ENCODE results near the gene PIF1.

Gene PIF1

GRCh38 chr15:64772488-64772887 lies 53.0 kb downstream of the PIF1 start:
- Mint-ChIP-seq H3K4me1 (ENCODE audit: low read depth) (peaks cover 3% of the 10 kb centered on the region), H3K9me3 (no peaks in the 10 kb centered on the region), H3K36me3 (ENCODE audit: low read depth) (no peaks in the 10 kb centered on the region), H3K27me3 (ENCODE audit: low read depth) (peaks cover 52% of the 10 kb centered on the region), H3K27ac (no peak overlapping the region), H3K4me3 (no peak overlapping the region)
- no peak for DNase-seq (ENCODE audit: low spot score)

GRCh38 chr15:64770626-64771025 lies 54.8 kb downstream of the PIF1 start:
- Mint-ChIP-seq H3K9me3 (no peaks in the 10 kb centered on the region), H3K4me3 (no peak overlapping the region), H3K27ac (no peak overlapping the region), H3K36me3 (ENCODE audit: low read depth) (no peaks in the 10 kb centered on the region), H3K4me1 (ENCODE audit: low read depth) (peaks cover 3% of the 10 kb centered on the region), H3K27me3 (ENCODE audit: low read depth) (peaks cover 33% of the 10 kb centered on the region)
- no peak for DNase-seq (ENCODE audit: low spot score)

GRCh38 chr15:64767203-64767602 lies 58.2 kb downstream of the PIF1 start:
- H3K4me3 Mint-ChIP-seq, result no peak overlapping the region
- peaks cover 9% of the 10 kb centered on the region for H3K27me3 Mint-ChIP-seq (ENCODE audit: low read depth)
- no peaks in the 10 kb centered on the region for H3K9me3 Mint-ChIP-seq
- no peak for DNase-seq (ENCODE audit: low spot score)
- peak overlapping the region; percentile 31 for H3K27ac Mint-ChIP-seq
- H3K4me1 Mint-ChIP-seq (ENCODE audit: low read depth), result peaks cover 3% of the 10 kb centered on the region
- H3K36me3 Mint-ChIP-seq (ENCODE audit: low read depth), result no peaks in the 10 kb centered on the region

- Mint-ChIP-seq H3K36me3 (ENCODE audit: low read depth) (no peaks in the 10 kb centered on the region), H3K27me3 (ENCODE audit: low read depth) (peaks cover 6% of the 10 kb centered on the region), H3K27ac (peak overlapping the region; percentile 52), H3K4me3 (no peak overlapping the region), H3K9me3 (no peaks in the 10 kb centered on the region), H3K4me1 (ENCODE audit: low read depth) (peaks cover 3% of the 10 kb centered on the region)
- DNase-seq (ENCODE audit: low spot score), result no peak
Observed at GRCh38 chr15:64766058-64766457, 59.4 kb downstream of the PIF1 start.

Data from T-helper 2 cell treated with Interferon-gamma antibody and Interleukin-4, amounts not matched to agents 5 μg/mL and 100 μg/mL, for 36 hours (primary cell).